Small intestine (tissue), 7 donors: ENCODE measurements around the gene ROM1. TPM values are rescaled to one million over a fixed set of nuclear protein-coding genes. Genes with fewer than 3 reads are reported as not detected.
A peak's percentile ranks its signal among the peaks of the same experiment; 100 is the strongest.
"Not testable (repeated sequence)": the region's sequence is repeated elsewhere in the genome, so short reads cannot be mapped to it uniquely, and the experiment has no call there.

Experiments used
- DNase-seq, 2 donors: peaks; one replicate each; pipeline versions ENCODE4 v3.0.0 to v3.0.0-alpha.2; 2013
- FAIRE-seq: peaks from 2 replicates; lab custom pipeline; 2012; peaks lifted over from hg19 to GRCh38; lab: Jason Lieb, UNC
- H3K27ac ChIP-seq, 3 donors: one replicate each; pipeline ENCODE4 v1.5.1; 2013; ENCODE audit warnings: low read length in 2 of 3, mild to moderate bottlenecking in 2 of 3, control low read depth in 1 of 3, inconsistent platforms in 1 of 3, low read depth in 1 of 3, moderate library complexity in 1 of 3
- H3K27me3 ChIP-seq, 3 donors: one replicate each; pipeline ENCODE4 v1.6.1; 2013; ENCODE audit warnings: low read length in 3 of 3, inconsistent platforms in 1 of 3; ENCODE audit not compliant: control insufficient read depth in 3 of 3, insufficient read depth in 3 of 3
- H3K36me3 ChIP-seq, 3 donors: one replicate each; pipeline ENCODE4 v1.6.1; 2013; ENCODE audit warnings: low read length in 3 of 3, inconsistent platforms in 1 of 3, low read depth in 1 of 3, mild to moderate bottlenecking in 1 of 3, moderate library complexity in 1 of 3; ENCODE audit not compliant: control insufficient read depth in 3 of 3, insufficient read depth in 2 of 3
- H3K4me1 ChIP-seq, 3 donors: one replicate each; pipeline ENCODE4 v1.6.1; 2013; ENCODE audit warnings: low read length in 2 of 3, inconsistent platforms in 1 of 3, low read depth in 1 of 3, mild to moderate bottlenecking in 1 of 3, moderate library complexity in 1 of 3; ENCODE audit not compliant: control insufficient read depth in 3 of 3, insufficient read depth in 2 of 3
- H3K4me3 ChIP-seq, 3 donors: one replicate each; pipeline ENCODE4 v1.5.1; 2013; ENCODE audit warnings: low read length in 3 of 3, control low read depth in 1 of 3, inconsistent platforms in 1 of 3, low read depth in 1 of 3, mild to moderate bottlenecking in 1 of 3, moderate library complexity in 1 of 3
- H3K9me3 ChIP-seq, 2 donors: one replicate each; pipeline ENCODE4 v1.6.1; 2013; ENCODE audit warnings: low read depth in 1 of 2, low read length in 1 of 2; ENCODE audit not compliant: control insufficient read depth in 2 of 2, insufficient read depth in 1 of 2
- WGBS, 3 donors: extraction: QIAGEN DNeasy Blood & Tissue Kit; methylation state at CpG; one replicate each; pipeline ENCODE4 v1.1.7; 2013; 5-methylcytosine and 5-hydroxymethylcytosine counted together
- polyA plus RNA-seq, 4 donors: library from polyadenylated mRNA; stranded (reverse) in 3 of 4; unstranded in 1 of 4; fragments of 200-250 nt in 3 of 4; fragments of 120-200 nt in 1 of 4; gene quantifications; one replicate each; pipeline versions ENCODE4 v1.2.1 to v1.2.3, GENCODE V29; 2013
- donor health status: healthy with polysubstance abuse.
- donor health status: control.
- donor health status: control.
- donor health status: Bipolar disorder and iron deficiency.
- donor health status: healthy.

Gene ROM1
- polyA plus RNA-seq, 4 donors, result 0.54 to 8.4 (median 3.6) TPM

DNA sequence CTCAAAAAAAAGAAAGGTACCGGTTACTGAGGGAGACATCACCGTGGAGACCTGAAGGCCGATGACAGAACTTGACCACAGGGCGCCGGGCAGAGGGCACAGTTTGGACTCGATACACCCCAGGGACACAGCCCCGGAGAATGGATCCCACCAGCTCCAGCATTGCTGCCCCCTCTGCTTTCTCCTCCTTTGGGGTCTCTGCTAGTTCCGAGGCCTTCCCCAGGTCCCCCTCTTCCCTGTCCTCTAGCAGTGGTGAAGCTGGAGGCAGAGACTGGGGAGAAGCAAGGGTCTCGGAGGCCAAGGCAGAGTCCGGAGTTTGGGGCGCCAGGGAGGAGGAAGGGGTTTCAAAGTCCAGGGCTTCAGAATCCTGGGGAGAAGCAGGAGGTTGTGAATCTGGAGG, 34.5 kb upstream of the ROM1 start:
- DNase-seq (no peak), FAIRE-seq (no peak)
- no peak overlapping the region for H3K27ac ChIP-seq

DNA sequence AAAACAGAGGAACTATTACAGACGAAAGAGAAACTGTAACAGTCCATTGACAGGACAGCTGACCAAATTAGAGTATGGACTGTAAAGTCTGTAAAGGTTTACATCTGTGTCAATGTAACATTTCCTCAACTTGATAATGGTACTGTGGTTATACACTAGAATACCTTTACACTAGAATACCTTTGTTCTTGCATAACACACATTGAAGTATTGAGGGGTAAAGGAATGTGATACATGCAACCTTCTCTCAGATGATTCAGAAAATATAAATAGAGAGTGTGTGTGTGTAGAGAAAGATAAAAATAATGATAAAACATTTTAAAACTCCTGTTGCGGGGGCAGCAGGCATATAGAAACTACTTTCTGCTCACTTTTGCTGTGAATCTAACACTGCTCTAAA, 33.8 kb upstream of the ROM1 start:
- H3K4me1 ChIP-seq, result peaks cover 0 to 24% (median 5%) of the 10 kb centered on the region in 3 donors
- H3K27me3 ChIP-seq, result no peaks in the 10 kb centered on the region
- H3K4me3 ChIP-seq, result no peak overlapping the region
- H3K36me3 ChIP-seq, result peaks cover 4 to 67% (median 5%) of the 10 kb centered on the region in 3 donors
- DNase-seq (no peak), FAIRE-seq (no peak)
- no peaks in the 10 kb centered on the region for H3K9me3 ChIP-seq
- 95 to 98% (median 98%) methylated on average over 2 of the region's 2 CpGs for WGBS, 3 donors
- no peak overlapping the region for H3K27ac ChIP-seq

More for the DNA sequence above, 34.5 kb upstream of the ROM1 start:
- WGBS, 3 donors, result 95 to 97% (median 97%) methylated on average over 11 of the region's 11 CpGs
- H3K4me1 ChIP-seq, result peaks cover 0 to 24% (median 5%) of the 10 kb centered on the region in 3 donors
- no peak overlapping the region for H3K4me3 ChIP-seq
- peaks cover 4 to 64% (median 5%) of the 10 kb centered on the region in 3 donors for H3K36me3 ChIP-seq
- H3K9me3 ChIP-seq, result no peaks in the 10 kb centered on the region
- no peaks in the 10 kb centered on the region for H3K27me3 ChIP-seq

DNA sequence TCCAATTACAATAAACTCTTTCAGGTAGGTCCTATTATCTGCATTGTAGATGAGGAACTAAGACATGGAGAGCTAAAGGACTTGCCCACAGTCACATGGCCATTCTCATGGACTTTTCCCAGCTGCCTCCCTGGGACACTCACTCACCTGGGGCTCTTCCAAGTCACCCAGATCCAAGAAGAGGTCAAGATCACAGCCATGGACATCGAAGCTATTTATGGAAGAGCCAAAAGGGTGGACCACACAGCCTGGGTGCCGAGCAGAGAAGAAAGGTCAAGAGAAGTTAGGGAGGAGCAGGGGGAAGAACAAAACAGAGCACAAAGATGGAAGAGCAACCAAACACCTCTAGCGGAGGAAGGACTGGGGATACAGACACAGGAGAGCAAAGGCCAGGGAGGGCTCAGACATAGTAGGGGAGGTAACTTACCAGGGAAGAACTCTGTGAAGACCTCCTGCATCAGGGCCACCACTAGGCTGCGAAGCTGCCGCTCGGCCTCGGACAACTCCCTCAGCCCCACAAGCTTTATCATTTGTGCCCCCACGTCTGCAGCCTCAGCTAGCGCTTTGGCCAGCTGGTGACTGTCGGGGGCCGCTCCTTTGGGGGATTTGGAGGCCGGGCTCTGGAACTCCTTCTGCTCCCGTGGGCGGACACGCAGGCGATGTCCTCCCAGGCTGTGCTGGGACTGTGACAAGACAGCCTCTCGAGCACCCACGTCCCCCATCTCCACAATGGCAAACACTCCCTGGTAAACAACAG, 31.9 kb upstream of the ROM1 start:
- 94 to 97% (median 96%) methylated on average over 18 of the region's 18 CpGs for WGBS, 3 donors
- Histone ChIP-seq H3K4me3 (no peak overlapping the region), H3K36me3 (peaks cover 4 to 67% (median 5%) of the 10 kb centered on the region in 3 donors), H3K4me1 (peaks cover 0 to 9% (median 0%) of the 10 kb centered on the region in 3 donors), H3K27ac (no peak overlapping the region), H3K27me3 (no peaks in the 10 kb centered on the region), H3K9me3 (no peaks in the 10 kb centered on the region)
- no peak for DNase-seq
- FAIRE-seq, result no peak

DNA sequence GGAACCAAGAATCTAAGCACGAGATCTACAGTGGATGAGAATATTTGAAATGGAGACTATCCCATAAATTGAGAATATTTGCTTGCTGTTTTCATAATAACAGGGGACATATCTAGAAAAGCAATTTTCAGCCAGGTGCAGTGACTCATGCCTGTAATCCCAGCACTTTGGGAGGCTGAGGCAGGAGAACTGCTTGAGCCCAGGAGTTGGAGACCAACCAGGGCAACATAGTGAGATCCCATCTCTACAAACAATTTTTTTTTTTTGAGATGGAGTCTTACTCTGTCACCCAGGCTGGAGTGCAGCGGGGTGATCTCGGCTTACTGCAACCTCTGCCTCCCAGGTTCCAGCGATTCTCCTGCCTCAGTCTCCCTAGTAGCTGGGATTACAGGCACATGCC, 31.3 kb upstream of the ROM1 start:
- H3K27ac ChIP-seq, FAIRE-seq, H3K27me3 ChIP-seq, H3K4me3 ChIP-seq, H3K4me1 ChIP-seq, DNase-seq, H3K9me3 ChIP-seq: not testable (repeated sequence)
- peaks cover 4 to 64% (median 5%) of the 10 kb centered on the region in 3 donors for H3K36me3 ChIP-seq
- 94 to 98% (median 96%) methylated on average over 4 of the region's 4 CpGs for WGBS, 3 donors

DNA sequence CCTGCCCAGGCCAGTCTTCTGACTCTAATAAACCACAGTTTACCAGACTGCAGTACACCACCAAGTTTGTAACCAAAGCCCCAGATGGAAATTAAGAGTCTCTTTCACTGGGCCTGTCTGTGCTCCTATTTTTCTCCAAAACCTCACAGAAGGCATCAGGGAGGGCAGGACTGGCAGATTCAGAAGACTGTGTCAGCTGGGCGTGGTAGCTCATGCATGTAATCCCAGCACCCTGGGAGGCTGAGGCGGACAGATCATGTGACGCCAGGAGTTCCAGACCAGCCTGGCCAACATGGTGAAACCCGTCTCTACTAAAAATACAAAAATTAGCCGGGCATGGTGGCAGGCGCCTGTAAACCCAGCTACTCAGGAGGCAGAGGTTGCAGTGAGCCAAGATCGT, 27.7 kb upstream of the ROM1 start:
- 95 to 96% (median 95%) methylated on average over 7 of the region's 7 CpGs for WGBS, 3 donors
- not testable (repeated sequence) for H3K4me1 ChIP-seq, H3K27ac ChIP-seq, DNase-seq, H3K27me3 ChIP-seq, FAIRE-seq, H3K4me3 ChIP-seq, H3K9me3 ChIP-seq
- peaks cover 3 to 54% (median 5%) of the 10 kb centered on the region in 3 donors for H3K36me3 ChIP-seq

DNA sequence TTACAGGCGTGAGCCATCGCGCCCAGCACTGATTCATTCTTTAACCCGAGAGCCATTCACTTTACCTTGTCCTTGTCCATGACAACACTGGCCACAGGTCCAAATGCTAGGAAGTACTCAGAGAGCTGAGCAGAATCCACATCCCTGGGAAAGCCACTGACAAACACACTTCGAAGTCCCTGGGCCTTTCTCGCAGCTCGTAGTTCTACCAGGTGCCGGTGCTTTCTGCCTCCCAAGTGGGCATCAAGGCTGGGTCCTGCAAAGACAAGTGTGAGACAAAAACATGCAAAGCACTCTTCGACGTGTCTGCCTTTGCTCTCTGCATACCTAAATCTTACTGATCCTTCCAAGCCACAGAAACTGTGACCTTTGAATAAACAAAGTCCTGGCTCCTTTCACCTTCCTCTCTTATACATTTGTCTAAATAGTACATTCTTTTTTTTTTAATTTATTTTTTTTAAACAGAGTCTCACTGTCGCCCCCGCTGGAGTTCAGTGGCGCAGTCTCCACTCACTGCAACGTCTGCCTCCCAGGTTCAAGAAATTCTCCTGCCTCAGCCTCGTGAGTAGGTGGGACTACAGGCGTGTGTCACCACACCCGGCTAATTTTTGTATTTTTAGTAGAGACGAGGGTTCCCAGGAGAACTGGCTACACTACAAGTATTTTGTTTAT, 24.0 kb upstream of the ROM1 start:
- FAIRE-seq (no peak), DNase-seq (no peak)
- Histone ChIP-seq H3K36me3 (peaks cover 0 to 50% (median 2%) of the 10 kb centered on the region in 3 donors), H3K4me3 (no peak overlapping the region), H3K9me3 (no peaks in the 10 kb centered on the region), H3K27me3 (no peaks in the 10 kb centered on the region), H3K27ac (no peak overlapping the region), H3K4me1 (peaks cover 3 to 18% (median 3%) of the 10 kb centered on the region in 3 donors)
- 66 to 72% (median 66%) methylated on average over 18 of the region's 18 CpGs for WGBS, 3 donors

DNA sequence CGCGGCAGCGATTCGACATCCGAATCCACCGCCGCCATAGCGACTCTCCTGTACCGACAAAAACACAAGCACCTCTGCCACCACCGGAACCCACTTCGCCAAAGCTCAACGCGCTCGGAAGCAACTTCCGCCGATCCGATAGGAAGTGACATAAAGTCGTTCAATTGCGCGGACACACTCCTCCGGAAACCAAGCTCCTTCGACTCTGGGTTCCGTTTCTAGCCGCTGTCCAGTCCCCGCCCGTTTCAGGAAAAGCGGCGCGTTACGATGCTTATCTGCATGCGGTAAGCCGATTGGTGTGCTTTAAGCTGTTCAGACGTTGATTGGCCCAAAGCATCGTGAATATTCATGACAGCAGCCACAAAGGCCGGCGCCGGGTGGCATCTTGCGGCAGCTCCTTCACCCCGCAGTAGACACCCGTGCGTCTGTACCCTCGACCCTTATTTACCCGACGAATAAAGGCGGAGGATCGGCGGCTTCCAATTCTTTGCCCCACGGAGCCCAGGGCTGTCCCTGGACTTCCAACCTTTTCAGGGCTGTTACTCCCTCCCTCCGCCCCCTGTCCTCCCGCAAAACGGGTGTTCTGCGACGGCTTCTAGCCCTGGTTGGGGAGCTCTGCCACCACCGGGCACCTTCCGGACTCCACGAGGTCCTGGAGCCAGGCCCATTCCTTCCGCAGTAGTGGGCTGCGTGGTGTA, 21.5 kb upstream of the ROM1 start, which contains the start of gene TUT1:
Gene TUT1, minus strand, starts transcription at position 76 of the 698 bp plus-strand sequence. Its CDS starts 38 bp downstream, at position 38.
- peaks cover 3 to 18% (median 3%) of the 10 kb centered on the region in 3 donors for H3K4me1 ChIP-seq
- H3K27ac ChIP-seq, result peak within 1 kb of the TSS; percentile 96
- WGBS, 3 donors, result 0% methylated on average over 58 of the region's 58 CpGs
- FAIRE-seq (no peak), DNase-seq (peak; percentile 99 to 100)
- H3K27me3 ChIP-seq, result no peaks in the 10 kb centered on the region
- peaks cover 13 to 55% (median 17%) of the 10 kb centered on the region in 3 donors for H3K36me3 ChIP-seq
- H3K9me3 ChIP-seq, result no peaks in the 10 kb centered on the region
- H3K4me3 ChIP-seq, result peak within 1 kb of the TSS; percentile 45 to 95 (median 67)
